Measurements from ENCODE around the gene OVOL1. TPM values are rescaled to one million over a fixed set of nuclear protein-coding genes. Genes with fewer than 3 reads are reported as not detected.

Gene OVOL1
- total and polyA plus RNA-seq, 2 of the 8 experiments (the other 6 are each of a cell fraction or from before 2014, with no cell fraction given), result 2.6 to 3.4 TPM

DNA sequence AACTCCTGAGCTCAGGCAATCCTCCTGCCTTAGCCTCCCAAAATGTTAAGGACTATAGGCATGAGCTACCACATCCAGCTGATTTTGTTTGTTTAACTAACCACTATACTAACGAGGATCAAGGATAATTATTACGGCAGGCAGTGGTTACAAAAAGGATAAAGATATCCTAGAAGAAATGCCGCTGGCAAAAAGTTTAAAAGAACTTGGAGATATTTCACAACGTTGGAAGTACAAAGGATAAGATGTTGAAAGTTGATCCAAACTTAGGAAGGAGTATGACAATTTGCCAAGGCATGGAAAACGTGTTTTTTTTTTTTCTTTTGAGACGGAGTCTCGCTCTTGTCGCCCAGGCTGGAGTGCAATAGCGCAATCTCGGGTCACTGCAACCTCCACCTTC, 19.5 kb upstream of the OVOL1 start:
- H3K79me1 ChIP-seq (ENCODE audit: low read depth, low read length), result no peaks in the 10 kb centered on the region
- ChIA-PET CTCF (ENCODE audit: partially characterized antibody) (interaction anchor here (0.7 to 1.6 kb wide), 4 partner anchors 9 to 458 kb away, joined by 3 read pairs; no protein-coding TSS in a partner anchor), POLR2A (ENCODE audit: partially characterized antibody) (no interaction called here)
- TF ChIP-seq CHD1 (IDR thresholded peaks at IDR 0.05; ENCODE audit: low read depth, low read length) (no peak), KDM1A (IDR thresholded peaks at IDR 0.05; ENCODE audit: borderline replicate concordance, low read length) (no peak), POLR2AphosphoS5 (IDR thresholded peaks at IDR 0.05; ENCODE audit: low read depth, low read length) (no peak), SRF (IDR thresholded peaks at IDR 0.05; ENCODE audit: low read depth, low read length) (no peak), EZH2 (IDR thresholded peaks at IDR 0.05; ENCODE audit: low read depth, low read length, severe bottlenecking) (no peak), RAD21 (IDR thresholded peaks at IDR 0.05 in 1 of 2, conservative IDR thresholded peaks at IDR 0.05 in 1 of 2; ENCODE audit: low read depth in 2 of 2, low read length in 2 of 2) (no peak), TCF12 (IDR thresholded peaks at IDR 0.05; ENCODE audit: low read depth, low read length) (no peak), BRCA1 (IDR thresholded peaks at IDR 0.05; ENCODE audit: low read depth, low read length) (no peak), FOSL1 (IDR thresholded peaks at IDR 0.05; ENCODE audit: insufficient read depth, low read depth, low read length) (no peak), CEBPB (IDR thresholded peaks at IDR 0.05; ENCODE audit: low read depth, low read length) (no peak), SIN3A (conservative IDR thresholded peaks at IDR 0.05 in 1 of 2, IDR thresholded peaks at IDR 0.05 in 1 of 2; ENCODE audit: low read depth in 1 of 2, low read length in 2 of 2) (no peak), RBBP5 (IDR thresholded peaks at IDR 0.05; ENCODE audit: borderline replicate concordance, low read depth, low read length) (no peak), RFX5 (IDR thresholded peaks at IDR 0.05; ENCODE audit: borderline replicate concordance, low read depth, low read length) (no peak)
- TF ChIP-seq, protein P1, sequence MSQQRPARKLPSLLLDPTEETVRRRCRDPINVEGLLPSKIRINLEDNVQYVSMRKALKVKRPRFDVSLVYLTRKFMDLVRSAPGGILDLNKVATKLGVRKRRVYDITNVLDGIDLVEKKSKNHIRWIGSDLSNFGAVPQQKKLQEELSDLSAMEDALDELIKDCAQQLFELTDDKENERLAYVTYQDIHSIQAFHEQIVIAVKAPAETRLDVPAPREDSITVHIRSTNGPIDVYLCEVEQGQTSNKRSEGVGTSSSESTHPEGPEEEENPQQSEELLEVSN (IDR thresholded peaks at IDR 0.05), result no peak

More for the DNA sequence above, 19.5 kb upstream of the OVOL1 start:
- H3K27me3 ChIP-seq (replicated peaks in 1 of 4; ENCODE audit: control insufficient read depth in 3 of 4, extremely low read depth in 1 of 4, insufficient read depth in 3 of 4, low read length in 3 of 4), result no peaks in the 10 kb centered on the region
- H3K36me3 ChIP-seq (ENCODE audit: control insufficient read depth in 2 of 4, insufficient read depth in 4 of 4, low read length in 3 of 4), result no peaks in the 10 kb centered on the region
- no peak for FAIRE-seq
- no peak overlapping the region for H3K4me2 ChIP-seq (ENCODE audit: insufficient read depth in 1 of 2, low read depth in 2 of 2, low read length in 2 of 2)
- no peak overlapping the region for H2AFZ ChIP-seq (ENCODE audit: low read length)
- no peak overlapping the region for H3K14ac ChIP-seq (ENCODE audit: insufficient read length)
- WGBS, 2 experiments (ENCODE audit: extremely low coverage in 1 of 2, insufficient coverage in 1 of 2, insufficient read length in 1 of 2, insufficient replicate concordance in 2 of 2, low coverage in 1 of 2, low lambda C conversion rate in 2 of 2, missing lambda C conversion rate in 1 of 2), result 87% methylated on average over 10 of the region's 10 CpGs; no CpG with 5 or more reads in 1 of the 2 experiments
- no peak overlapping the region for H4K8ac ChIP-seq (ENCODE audit: extremely low read depth, insufficient read depth, low read length)
- no peak overlapping the region for H2BK5ac ChIP-seq (ENCODE audit: low read depth, low read length)
- no peak for DNase-seq (ENCODE audit: low read depth in 1 of 2, low spot score in 2 of 2)
- no peak overlapping the region for H4K91ac ChIP-seq (replicated peaks; ENCODE audit: insufficient read length, low read length)
- H3K4me1 ChIP-seq (replicated peaks in 1 of 4; ENCODE audit: control insufficient read depth in 3 of 4, insufficient read depth in 4 of 4, low read length in 3 of 4), result no peaks in the 10 kb centered on the region
- H2BK120ac ChIP-seq (replicated peaks; ENCODE audit: low read depth, low read length), result no peak overlapping the region
- no peak overlapping the region for H3K27ac ChIP-seq (ENCODE audit: low read depth, low read length)
- no peak overlapping the region for H2BK20ac ChIP-seq (ENCODE audit: low read length)
- H3K9ac ChIP-seq (replicated peaks in 1 of 4; ENCODE audit: extremely low read depth in 1 of 4, low read depth in 3 of 4, low read length in 3 of 4), result no peak overlapping the region
- H2BK12ac ChIP-seq (ENCODE audit: low read depth, low read length), result no peak overlapping the region
- H2AK5ac ChIP-seq (ENCODE audit: low read depth, low read length), result no peak overlapping the region
- no peak overlapping the region for H3K18ac ChIP-seq (ENCODE audit: extremely low read depth, low read length)
- H3K79me2 ChIP-seq (ENCODE audit: control insufficient read depth in 1 of 2, insufficient read depth in 2 of 2, low read length in 2 of 2), result no peaks in the 10 kb centered on the region; a peak in 1 of 4 replicates
- no peak overlapping the region for H3K23ac ChIP-seq (ENCODE audit: insufficient read length)
- H3K9me3 ChIP-seq (ENCODE audit: insufficient read depth in 2 of 2, low read depth in 1 of 2, low read length in 1 of 2), result peaks cover 0 to 10% of the 10 kb centered on the region in 2 experiments; a peak in 2 of 4 replicates
- no peak overlapping the region for H3K4me3 ChIP-seq (ENCODE audit: extremely low read depth in 1 of 4, insufficient read depth in 2 of 4, low read depth in 3 of 4, low read length in 4 of 4)
- H4K20me1 ChIP-seq (replicated peaks in 1 of 2; ENCODE audit: control insufficient read depth in 1 of 2, insufficient read depth in 2 of 2, low read length in 2 of 2), result no peaks in the 10 kb centered on the region
- no peak overlapping the region for H2BK15ac ChIP-seq (ENCODE audit: low read length)
- H4K5ac ChIP-seq (ENCODE audit: insufficient read length, low read depth, low read length), result no peak overlapping the region
- no peaks in the 10 kb centered on the region for H3K23me2 ChIP-seq (ENCODE audit: low read depth, low read length)
- no peak overlapping the region for H3K4ac ChIP-seq (replicated peaks; ENCODE audit: insufficient read length, low read depth, low read length)
- no peak overlapping the region for H3K56ac ChIP-seq (replicated peaks; ENCODE audit: insufficient read length, low read depth, low read length)
